ENCODE measurements around the gene TRPM3.

Gene TRPM3

DNA sequence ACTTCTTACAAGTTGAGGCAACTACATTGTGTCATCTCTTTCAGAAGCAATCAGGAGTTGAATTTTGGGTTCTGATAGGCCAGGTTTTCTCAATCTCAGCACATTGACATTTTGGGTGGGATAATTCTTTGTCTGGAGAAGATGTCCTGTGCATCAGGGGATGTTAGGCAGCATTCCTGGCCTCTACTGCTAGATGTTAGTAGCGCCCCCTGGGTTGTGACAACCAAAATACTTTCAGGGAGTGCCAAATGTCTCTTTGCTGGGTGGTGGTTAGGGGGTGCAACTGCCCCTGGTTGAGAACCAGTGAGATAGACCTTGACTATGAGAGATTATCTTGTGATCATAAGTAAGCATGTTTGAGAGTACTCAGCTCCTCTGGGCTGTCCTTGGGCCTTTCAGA lies 542.7 kb downstream of the TRPM3 start:
- no peak overlapping the region for H3K27ac ChIP-seq (replicated peaks)
- DNase-seq (ENCODE audit: low read depth in 1 of 2, low spot score in 1 of 2), result no peak
- no peak overlapping the region for H3K4me3 ChIP-seq (replicated peaks; ENCODE audit: insufficient read depth, low read length)
- H3K27me3 ChIP-seq (ENCODE audit: insufficient read depth, poor library complexity, severe bottlenecking), result no peaks in the 10 kb centered on the region
- TF ChIP-seq POLR2AphosphoS5 (IDR thresholded peaks at IDR 0.05; ENCODE audit: low read depth) (no peak), GABPA (IDR thresholded peaks at IDR 0.05; ENCODE audit: low read depth) (no peak), SPI1 (IDR thresholded peaks at IDR 0.05; ENCODE audit: borderline replicate concordance, low read depth) (no peak)
- TF ChIP-seq, protein P1, sequence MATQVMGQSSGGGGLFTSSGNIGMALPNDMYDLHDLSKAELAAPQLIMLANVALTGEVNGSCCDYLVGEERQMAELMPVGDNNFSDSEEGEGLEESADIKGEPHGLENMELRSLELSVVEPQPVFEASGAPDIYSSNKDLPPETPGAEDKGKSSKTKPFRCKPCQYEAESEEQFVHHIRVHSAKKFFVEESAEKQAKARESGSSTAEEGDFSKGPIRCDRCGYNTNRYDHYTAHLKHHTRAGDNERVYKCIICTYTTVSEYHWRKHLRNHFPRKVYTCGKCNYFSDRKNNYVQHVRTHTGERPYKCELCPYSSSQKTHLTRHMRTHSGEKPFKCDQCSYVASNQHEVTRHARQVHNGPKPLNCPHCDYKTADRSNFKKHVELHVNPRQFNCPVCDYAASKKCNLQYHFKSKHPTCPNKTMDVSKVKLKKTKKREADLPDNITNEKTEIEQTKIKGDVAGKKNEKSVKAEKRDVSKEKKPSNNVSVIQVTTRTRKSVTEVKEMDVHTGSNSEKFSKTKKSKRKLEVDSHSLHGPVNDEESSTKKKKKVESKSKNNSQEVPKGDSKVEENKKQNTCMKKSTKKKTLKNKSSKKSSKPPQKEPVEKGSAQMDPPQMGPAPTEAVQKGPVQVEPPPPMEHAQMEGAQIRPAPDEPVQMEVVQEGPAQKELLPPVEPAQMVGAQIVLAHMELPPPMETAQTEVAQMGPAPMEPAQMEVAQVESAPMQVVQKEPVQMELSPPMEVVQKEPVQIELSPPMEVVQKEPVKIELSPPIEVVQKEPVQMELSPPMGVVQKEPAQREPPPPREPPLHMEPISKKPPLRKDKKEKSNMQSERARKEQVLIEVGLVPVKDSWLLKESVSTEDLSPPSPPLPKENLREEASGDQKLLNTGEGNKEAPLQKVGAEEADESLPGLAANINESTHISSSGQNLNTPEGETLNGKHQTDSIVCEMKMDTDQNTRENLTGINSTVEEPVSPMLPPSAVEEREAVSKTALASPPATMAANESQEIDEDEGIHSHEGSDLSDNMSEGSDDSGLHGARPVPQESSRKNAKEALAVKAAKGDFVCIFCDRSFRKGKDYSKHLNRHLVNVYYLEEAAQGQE (IDR thresholded peaks at IDR 0.05; ENCODE audit: insufficient replicate concordance, low read depth), result no peak
- TF ChIP-seq, protein P2, sequence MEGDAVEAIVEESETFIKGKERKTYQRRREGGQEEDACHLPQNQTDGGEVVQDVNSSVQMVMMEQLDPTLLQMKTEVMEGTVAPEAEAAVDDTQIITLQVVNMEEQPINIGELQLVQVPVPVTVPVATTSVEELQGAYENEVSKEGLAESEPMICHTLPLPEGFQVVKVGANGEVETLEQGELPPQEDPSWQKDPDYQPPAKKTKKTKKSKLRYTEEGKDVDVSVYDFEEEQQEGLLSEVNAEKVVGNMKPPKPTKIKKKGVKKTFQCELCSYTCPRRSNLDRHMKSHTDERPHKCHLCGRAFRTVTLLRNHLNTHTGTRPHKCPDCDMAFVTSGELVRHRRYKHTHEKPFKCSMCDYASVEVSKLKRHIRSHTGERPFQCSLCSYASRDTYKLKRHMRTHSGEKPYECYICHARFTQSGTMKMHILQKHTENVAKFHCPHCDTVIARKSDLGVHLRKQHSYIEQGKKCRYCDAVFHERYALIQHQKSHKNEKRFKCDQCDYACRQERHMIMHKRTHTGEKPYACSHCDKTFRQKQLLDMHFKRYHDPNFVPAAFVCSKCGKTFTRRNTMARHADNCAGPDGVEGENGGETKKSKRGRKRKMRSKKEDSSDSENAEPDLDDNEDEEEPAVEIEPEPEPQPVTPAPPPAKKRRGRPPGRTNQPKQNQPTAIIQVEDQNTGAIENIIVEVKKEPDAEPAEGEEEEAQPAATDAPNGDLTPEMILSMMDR (IDR thresholded peaks at IDR 0.05; ENCODE audit: insufficient read depth, low read length), result no peak

DNA sequence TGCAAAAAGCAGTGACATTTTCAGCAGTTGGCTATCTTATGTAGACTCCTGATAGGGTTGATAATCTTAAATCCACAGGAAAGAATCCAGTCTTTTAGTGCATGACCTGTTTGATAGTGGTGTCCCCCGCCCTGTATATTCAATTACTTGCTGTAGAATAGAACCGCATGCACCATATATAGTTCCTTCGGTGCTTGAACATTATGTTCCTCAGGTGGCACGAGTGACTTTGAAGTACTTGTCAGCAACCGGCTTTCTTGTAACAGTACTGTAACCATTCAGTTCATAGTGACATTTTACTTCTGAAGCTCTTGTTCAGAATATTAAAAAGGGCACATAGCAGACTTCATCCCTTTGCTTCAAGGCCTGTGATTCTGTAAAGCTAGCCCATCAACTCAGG lies 543.8 kb downstream of the TRPM3 start:
- no peaks in the 10 kb centered on the region for H3K27me3 ChIP-seq (ENCODE audit: insufficient read depth, poor library complexity, severe bottlenecking)
- no peak for DNase-seq (ENCODE audit: low read depth in 1 of 2, low spot score in 1 of 2)
- TF ChIP-seq SPI1 (IDR thresholded peaks at IDR 0.05; ENCODE audit: borderline replicate concordance, low read depth), result no peak
- no peak for TF ChIP-seq GABPA (IDR thresholded peaks at IDR 0.05; ENCODE audit: low read depth)
- TF ChIP-seq, protein P1 (IDR thresholded peaks at IDR 0.05; ENCODE audit: insufficient replicate concordance, low read depth), result no peak
- TF ChIP-seq POLR2AphosphoS5 (IDR thresholded peaks at IDR 0.05; ENCODE audit: low read depth), result no peak
- TF ChIP-seq, protein P2 (IDR thresholded peaks at IDR 0.05; ENCODE audit: insufficient read depth, low read length), result no peak

DNA sequence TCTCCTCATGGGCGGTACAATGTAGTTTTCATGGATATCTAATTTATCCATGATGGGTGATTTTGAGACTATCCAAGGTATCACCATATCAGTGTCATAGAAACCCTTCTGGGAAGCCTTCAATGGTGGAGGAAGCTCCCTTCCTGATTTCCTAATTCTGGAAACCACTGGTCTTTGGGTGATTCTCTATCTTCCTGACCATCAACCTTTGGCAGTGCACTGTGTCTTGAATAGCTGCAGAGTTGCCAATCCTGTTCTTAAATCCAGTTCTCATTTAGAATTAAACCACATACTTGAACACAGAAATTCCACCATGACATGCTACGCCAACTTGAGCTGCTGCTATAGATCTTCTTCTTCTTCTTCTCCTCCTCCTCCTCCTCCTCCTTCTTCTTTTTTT lies 545.3 kb downstream of the TRPM3 start:
- TF ChIP-seq, protein P1 (IDR thresholded peaks at IDR 0.05; ENCODE audit: insufficient replicate concordance, low read depth), result no peak
- TF ChIP-seq GABPA (IDR thresholded peaks at IDR 0.05; ENCODE audit: low read depth), result no peak
- no peak for TF ChIP-seq POLR2AphosphoS5 (IDR thresholded peaks at IDR 0.05; ENCODE audit: low read depth)
- no peak for TF ChIP-seq SPI1 (IDR thresholded peaks at IDR 0.05; ENCODE audit: borderline replicate concordance, low read depth)
- TF ChIP-seq, protein P2 (IDR thresholded peaks at IDR 0.05; ENCODE audit: insufficient read depth, low read length), result no peak
- Histone ChIP-seq H3K4me3 (replicated peaks; ENCODE audit: insufficient read depth, low read length) (no peak overlapping the region), H3K27me3 (ENCODE audit: insufficient read depth, poor library complexity, severe bottlenecking) (no peaks in the 10 kb centered on the region), H3K27ac (replicated peaks) (no peak overlapping the region)
- no peak for DNase-seq (ENCODE audit: low read depth in 1 of 2, low spot score in 1 of 2)

More for the DNA sequence above, 543.8 kb downstream of the TRPM3 start:
- no peak overlapping the region for H3K4me3 ChIP-seq (replicated peaks; ENCODE audit: insufficient read depth, low read length)
- H3K27ac ChIP-seq (replicated peaks), result no peak overlapping the region
